HCT116 (cell line): Measurements from ENCODE around the gene SERTAD1.

ENCODE experiments used
- ATF3 ChIP-seq: IDR thresholded peaks from 2 replicates; pipeline ENCODE4 v1.6.1; 2012
- CTCF ChIP-seq, 3 experiments: fragments of 200-600 bp in 1 of 3; sonication (generic) in 1 of 3; IDR thresholded peaks in 2 of 3; conservative IDR thresholded peaks in 1 of 3; 2 replicates each; pipeline ENCODE4 v1.5.1; 2012 to 2017; ENCODE audit warnings: low read depth in 2 of 3, low read length in 2 of 3, antibody characterized with exemption in 1 of 3, borderline replicate concordance in 1 of 3, control low read depth in 1 of 3, mild to moderate bottlenecking in 1 of 3, mixed read lengths in 1 of 3, mixed run types in 1 of 3, moderate library complexity in 1 of 3; ENCODE audit not compliant: insufficient read depth in 1 of 3
- EZH2 ChIP-seq: fragments of 200-600 bp; sonication (generic); IDR thresholded peaks from 2 replicates; pipeline ENCODE4 v1.6.1; 2017; ENCODE audit warnings: antibody characterized with exemption, mixed run types
- EZH2phosphoT487 ChIP-seq: fragments of 200-600 bp; IDR thresholded peaks from 2 replicates; pipeline ENCODE4 v1.6.1; 2018; ENCODE audit warnings: antibody characterized with exemption, borderline replicate concordance
- FOSL1 ChIP-seq: IDR thresholded peaks from 2 replicates; pipeline ENCODE4 v1.6.1; 2012; ENCODE audit warnings: low read depth
- JUND ChIP-seq: IDR thresholded peaks from 2 replicates; pipeline ENCODE4 v1.6.1; 2012
- POLR2A ChIP-seq: IDR thresholded peaks from 2 replicates; pipeline ENCODE4 v1.7.0; 2011; ENCODE audit warnings: borderline replicate concordance; ENCODE audit not compliant: insufficient read depth, insufficient read length; ENCODE audit errors: extremely low read depth
- POLR2AphosphoS5 ChIP-seq: IDR thresholded peaks from 2 replicates; pipeline ENCODE4 v1.6.1; 2011; ENCODE audit warnings: mild to moderate bottlenecking, low read depth, low read length, moderate library complexity
- RAD21 ChIP-seq: IDR thresholded peaks from 2 replicates; pipeline ENCODE4 v1.6.1; 2012; ENCODE audit warnings: low read depth, mild to moderate bottlenecking
- REST ChIP-seq: IDR thresholded peaks from 2 replicates; pipeline ENCODE4 v1.6.1; 2012; ENCODE audit warnings: low read depth
- SIN3A ChIP-seq: IDR thresholded peaks from 2 replicates; pipeline ENCODE4 v1.6.1; 2012; ENCODE audit warnings: low read depth
- SP1 ChIP-seq: IDR thresholded peaks from 2 replicates; pipeline ENCODE4 v1.6.1; 2012; ENCODE audit warnings: low read depth
- SRF ChIP-seq: IDR thresholded peaks from 2 replicates; pipeline ENCODE4 v1.6.1; 2012; ENCODE audit warnings: low read depth
- YY1 ChIP-seq: IDR thresholded peaks from 2 replicates; pipeline ENCODE4 v1.6.1; 2011; ENCODE audit warnings: low read length, low read depth, moderate library complexity, mild to moderate bottlenecking; ENCODE audit not compliant: insufficient replicate concordance; ENCODE audit errors: extremely low read depth

DNA sequence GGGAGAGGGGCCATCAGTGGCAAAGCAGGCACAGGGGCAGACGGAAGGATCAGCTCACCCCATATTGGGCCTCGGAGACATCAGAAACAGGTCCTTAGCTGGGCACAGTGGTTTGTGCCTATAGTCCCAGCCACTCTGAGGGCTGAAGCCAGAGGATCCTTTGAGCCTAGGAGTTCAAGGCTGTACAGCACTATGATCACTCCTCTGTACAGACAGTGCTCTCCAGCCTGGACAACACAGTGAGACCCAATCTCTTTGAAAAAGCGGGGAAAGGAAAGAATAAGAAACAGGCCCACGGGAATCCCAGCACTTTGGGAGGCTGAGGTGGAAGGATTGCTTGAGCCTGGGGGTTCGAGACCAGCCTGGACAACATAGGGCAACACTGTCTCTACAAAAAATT lies 6.0 kb downstream of the SERTAD1 start:
- TF ChIP-seq EZH2 (no peak), SIN3A (no peak), POLR2AphosphoS5 (no peak), ATF3 (no peak), REST (no peak), POLR2A (no peak), RAD21 (no peak), CTCF (IDR thresholded peaks at IDR 0.05 in 2 of 3, conservative IDR thresholded peaks at IDR 0.05 in 1 of 3; ENCODE audit: borderline replicate concordance in 1 of 3, insufficient read depth in 1 of 3, low read depth in 2 of 3, low read length in 2 of 3) (no peak), EZH2phosphoT487 (no peak), FOSL1 (no peak), SRF (no peak), YY1 (no peak), SP1 (no peak), JUND (no peak)
